ENCODE measurements around the gene PROC.

- TF ChIP-seq POLR2A (IDR thresholded peaks at IDR 0.05; ENCODE audit: low read depth, low read length) (no peak), TAF1 (IDR thresholded peaks at IDR 0.05; ENCODE audit: low read depth, low read length) (no peak), POLR2AphosphoS5 (IDR thresholded peaks at IDR 0.05; ENCODE audit: low read depth, low read length) (no peak)
Measured at GRCh38 chr2:127419112-127419430, 844 bp downstream of the PROC start.
